RCC 7860 (cell line): Measurements from ENCODE around the gene SNPH.
"Not testable (repeated sequence)": the region's sequence is repeated elsewhere in the genome, so short reads cannot be mapped to it uniquely, and the experiment has no call there.

Experiments
- DNase-seq: peaks from one replicate; pipeline ENCODE4 v3.0.0-alpha.2; 2015; ENCODE audit warnings: low spot score
- FAIRE-seq: peaks from 2 replicates; lab custom pipeline; 2012; peaks lifted over from hg19 to GRCh38; lab: Jason Lieb, UNC

Gene SNPH, protein sequence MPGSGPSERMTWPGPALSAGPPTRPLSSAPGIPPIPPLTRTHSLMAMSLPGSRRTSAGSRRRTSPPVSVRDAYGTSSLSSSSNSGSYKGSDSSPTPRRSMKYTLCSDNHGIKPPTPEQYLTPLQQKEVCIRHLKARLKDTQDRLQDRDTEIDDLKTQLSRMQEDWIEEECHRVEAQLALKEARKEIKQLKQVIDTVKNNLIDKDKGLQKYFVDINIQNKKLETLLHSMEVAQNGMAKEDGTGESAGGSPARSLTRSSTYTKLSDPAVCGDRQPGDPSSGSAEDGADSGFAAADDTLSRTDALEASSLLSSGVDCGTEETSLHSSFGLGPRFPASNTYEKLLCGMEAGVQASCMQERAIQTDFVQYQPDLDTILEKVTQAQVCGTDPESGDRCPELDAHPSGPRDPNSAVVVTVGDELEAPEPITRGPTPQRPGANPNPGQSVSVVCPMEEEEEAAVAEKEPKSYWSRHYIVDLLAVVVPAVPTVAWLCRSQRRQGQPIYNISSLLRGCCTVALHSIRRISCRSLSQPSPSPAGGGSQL

DNA sequence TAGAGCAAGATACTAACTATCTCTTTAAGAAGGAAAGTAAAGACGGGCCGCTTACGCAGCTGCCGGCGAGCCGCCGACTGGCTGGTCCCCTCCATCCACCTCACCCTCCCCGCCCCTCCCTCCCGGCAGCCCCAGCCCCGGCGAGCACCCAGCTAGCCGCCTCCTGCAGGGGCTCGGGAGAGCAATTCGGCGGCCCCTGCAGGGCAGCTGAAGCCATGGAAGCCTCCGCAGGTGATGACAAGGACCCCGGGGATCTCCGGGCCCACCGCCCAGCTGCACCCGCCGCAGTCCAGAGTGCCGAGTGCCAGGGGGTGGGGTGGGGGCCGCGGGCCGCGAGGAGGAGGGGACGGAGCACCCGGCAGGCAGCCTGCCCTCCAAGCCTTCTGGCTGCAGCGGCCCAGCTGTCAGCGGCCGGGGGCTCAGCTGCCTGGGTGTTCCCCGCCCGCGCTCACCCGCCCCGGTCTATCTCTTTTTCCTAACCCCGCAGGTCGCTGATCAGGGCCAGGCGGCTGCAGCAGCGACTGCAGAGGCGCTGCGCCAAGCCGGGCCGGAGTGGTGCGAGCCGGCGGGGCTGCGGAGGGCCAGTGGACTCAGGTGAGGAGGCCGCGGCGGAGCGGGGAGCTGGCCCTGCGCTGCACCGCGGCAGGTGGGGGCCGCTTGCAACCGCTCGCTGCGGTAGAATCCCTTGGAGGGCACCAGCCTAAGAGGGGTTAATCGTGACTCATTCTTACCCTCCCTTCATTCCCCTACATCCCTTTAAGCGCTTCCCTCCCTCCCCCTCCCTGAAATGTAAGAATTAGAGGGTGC, at the start of gene SNPH:
Gene SNPH (plus strand): TSS at position 128 of the 807 bp plus-strand sequence. CDS start 29,946 bp downstream, outside the sequence.
- FAIRE-seq (no peak), DNase-seq (peak; percentile 12)

DNA sequence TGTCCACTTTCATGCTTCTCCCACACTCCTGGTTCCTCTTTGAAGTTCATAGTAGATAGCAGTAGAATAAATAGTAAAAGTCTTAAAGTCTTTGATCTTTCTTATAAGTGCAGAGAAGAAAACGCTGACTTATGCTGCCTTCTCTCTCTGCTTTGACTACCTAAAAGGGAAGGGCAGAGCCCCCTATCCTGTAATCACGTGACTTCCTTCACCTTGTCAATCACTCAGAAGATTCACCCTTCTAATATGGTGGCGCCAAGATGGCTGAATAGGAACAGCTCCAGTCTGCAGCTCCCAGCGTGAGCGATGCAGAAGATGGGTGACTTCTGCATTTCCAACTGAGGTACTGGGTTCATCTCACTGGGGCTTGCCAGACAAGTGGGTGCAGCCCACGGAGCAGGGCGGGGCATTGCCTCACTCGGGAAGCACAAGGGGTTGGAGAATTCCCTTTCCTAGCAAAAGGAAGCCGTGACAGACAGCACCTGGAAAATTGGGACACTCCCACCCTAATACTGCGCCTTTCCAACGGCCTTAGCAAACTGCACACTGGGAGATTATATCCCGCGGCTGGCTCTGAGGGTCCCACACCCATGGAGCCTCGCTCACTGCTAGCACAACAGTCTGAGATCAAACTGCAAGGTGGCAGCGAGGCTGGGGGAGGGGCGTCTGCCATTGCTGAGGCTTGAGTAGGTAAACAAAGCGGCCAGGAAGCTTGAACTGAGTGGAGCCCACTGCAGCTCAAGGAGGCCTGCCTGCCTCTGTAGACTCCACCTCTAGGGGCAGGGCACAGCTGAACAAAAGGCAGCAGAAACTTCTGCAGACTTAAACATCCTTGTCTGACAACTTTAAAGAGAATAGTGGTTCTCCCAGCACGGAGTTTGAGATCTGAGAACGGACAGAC, 49.3 kb upstream of the SNPH start:
- not testable (repeated sequence) for FAIRE-seq, DNase-seq

DNA sequence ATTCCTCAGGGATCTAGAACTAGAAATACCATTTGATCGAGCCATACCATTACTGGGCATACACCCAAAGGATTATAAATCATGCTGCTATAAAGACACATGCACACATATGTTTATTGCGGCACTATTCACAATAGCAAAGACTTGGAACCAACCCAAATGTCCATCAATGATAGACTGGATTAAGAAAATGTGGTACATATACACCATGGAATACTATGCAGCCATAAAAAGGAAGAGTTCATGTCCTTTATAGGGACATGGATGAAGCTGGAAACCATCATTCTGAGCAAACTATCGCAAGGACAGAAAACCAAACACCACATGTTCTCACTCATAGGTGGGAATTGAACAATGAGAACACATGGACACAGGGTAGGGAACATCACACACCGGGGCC, 43.3 kb upstream of the SNPH start:
- not testable (repeated sequence) for FAIRE-seq, DNase-seq

DNA sequence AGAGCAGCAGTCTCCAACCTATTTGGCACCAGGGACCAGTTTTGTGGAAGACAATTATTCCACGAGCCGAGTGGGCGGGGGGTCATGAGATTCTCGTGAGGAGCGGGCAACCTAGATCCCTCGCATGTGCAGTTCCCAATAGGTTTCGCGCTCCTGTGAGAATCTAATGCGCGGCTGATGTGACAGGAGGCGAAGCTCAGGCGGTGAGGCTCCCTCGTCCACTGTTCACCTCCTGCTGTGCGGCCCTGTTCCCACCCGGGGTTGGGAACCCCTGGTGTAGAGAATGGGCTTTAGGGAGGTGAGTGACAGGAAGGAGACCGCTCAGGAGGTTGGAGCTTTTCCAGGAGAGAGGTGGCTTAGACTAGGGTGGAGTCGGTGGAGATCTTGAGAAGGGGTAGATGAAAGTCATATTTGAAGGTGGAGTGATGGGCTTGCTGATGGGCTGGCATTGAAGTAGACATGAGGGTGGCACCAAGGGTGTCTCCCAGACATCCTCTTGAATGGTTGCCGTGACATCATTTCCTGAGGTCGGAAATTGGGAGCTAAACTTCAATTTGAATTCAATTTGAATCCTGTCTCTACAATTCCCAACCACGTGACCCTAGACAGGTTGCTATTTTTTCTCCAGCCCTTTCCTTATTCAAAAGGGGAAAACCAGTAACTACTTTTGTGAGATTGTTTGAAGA, 41.7 kb upstream of the SNPH start:
- FAIRE-seq (no peak), DNase-seq (no peak)

DNA sequence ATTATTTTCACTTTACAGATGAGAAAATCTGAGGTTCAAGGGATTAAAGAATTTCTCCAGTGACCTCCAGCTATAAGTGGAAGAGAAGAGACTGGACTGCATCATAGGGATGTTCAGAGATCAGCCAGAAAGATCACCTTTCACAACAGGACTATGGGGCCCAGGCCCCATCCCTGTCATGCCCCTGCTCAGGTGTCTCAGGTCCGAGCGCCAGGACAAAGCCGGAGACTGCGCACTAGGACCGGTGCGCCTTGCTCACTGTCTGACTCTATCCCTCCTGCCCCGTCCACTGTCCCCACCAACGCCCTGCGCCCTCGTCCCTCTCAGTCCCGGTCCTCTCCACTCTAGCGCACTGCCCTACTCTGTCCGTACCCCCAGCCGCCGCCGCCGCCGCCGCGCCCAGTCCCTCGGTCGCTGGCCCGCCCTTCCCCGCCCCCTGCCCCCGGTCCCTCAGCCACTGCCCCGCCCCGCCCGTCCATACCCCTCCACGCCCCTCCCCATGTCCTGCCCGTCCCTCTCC, 40.8 kb upstream of the SNPH start:
- FAIRE-seq (no peak), DNase-seq (no peak)

DNA sequence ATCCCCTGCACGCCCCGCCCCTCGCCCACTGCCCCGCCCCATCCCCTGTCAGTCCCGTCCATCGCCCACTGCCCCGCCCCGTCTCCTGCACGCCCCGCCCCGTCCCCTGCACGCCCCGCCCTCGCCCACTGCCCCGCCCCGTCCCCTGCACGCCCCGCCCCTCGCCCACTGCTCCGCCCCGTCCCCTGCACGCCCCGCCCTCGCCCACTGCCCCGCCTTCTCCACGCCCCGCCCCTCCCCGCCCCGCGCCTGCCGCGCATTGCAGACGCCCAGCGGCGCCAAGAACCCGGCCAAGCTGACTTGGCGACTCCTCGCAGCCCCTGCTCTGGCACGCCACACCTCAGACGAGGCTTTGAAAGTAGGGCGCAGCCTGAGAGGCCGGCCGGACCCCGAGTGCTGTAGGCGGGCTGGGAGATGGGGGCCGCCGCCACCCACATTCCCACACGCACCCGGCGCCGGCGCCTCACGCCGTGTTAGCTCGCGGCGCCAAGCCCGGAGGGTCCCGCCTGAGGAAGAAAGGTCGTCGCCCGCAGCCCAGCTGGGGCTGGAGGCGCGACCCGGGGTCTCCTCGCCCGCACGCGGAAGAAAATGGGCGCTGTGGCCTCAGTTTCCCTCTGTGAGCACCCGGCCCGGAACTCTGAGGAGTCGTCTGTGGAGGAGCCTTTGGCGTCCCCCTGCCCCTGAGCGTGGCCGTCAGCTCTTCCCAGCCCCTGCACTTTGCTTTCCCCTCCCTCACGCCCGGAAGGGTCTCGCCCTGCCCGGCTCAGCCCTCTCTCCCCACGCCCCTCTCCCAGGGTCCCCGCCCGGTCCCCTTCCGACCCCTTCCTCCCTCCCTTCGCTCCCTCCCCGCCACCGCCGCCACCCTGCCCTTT, 40.1 kb upstream of the SNPH start, which contains the start of gene RAD21L1:
Gene RAD21L1 (plus strand): TSS at position 262 of the 872 bp plus-strand sequence. CDS start 2,410 bp downstream, outside the sequence.
- FAIRE-seq (no peak), DNase-seq (no peak)

DNA sequence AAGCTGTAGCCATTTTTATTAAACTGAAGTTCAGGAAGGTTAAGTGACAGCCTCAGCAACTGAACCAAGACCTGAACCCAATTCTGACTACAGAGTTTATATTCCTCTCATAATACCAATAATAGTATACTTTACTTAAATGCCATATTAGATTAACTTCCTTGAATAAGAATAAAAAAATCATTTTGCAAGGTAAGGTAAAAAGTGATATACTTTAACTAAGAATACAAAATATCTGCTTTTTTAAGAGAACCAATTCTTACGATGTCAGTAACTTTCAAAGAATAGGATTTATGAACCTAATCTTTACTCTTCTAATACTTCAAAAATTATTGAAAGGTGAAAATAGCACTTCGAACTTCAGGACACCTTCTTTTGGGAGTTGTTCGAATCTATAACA, 36.6 kb upstream of the SNPH start:
- DNase-seq (no peak), FAIRE-seq (no peak)

DNA sequence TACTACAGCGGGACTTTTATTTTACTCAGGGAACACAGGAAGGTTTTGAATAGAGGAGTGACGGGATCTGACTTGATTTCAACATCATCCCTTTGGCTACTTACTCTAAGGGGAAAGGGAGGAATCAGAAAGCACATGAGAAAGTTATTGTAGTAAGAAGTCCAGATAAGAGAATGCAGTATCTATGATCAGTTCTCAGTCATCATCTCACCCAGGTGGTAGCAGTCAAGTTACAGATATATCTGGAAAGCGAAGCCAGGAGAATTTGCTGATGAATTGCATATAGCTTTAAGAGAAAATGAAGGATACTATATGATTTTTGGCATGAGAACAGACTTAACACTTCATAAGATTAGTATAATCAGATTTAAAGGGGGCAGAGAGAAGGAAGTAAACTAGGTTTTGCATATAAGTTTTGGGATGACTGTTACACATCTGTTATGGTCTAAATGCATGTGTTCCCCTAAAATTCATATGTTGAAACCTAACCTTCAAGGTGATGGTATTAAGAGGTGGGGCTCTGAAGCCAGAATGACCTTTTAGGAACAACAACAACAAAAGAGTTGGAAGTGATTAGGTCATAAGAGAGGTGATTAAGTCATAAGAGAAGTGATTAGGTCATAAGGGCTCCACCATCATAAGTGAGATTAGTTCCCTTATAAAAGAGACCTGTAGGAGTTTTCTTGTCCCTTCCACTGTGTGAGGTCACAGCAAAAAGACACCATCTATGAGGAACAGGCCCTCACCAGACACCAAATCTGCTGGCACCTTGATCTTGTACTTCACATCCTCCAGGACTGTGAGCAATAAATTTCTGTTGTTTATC, 33.6 kb upstream of the SNPH start:
- no peak for FAIRE-seq

DNA sequence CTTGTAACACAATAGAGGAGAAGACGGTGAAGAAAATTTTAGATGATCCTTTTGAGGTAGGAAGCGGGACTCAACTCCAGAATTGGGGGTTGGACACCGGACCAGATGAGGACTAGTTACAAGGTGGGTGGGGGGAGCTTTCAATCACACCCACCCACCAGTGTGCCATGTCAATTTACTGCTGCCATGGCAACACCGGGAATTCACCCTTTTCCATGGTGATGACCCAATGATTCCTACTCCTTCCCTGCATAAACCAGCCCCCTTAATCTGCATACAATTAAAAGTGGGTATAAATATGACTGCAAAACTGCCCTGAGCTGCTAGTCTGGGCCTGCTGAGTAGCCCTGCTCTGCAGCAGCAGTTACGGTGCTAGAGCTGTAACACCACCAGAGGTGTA, 25.5 kb upstream of the SNPH start:
- DNase-seq (no peak), FAIRE-seq (no peak)

More for the DNA sequence above, 33.6 kb upstream of the SNPH start:
- no peak for DNase-seq

DNA sequence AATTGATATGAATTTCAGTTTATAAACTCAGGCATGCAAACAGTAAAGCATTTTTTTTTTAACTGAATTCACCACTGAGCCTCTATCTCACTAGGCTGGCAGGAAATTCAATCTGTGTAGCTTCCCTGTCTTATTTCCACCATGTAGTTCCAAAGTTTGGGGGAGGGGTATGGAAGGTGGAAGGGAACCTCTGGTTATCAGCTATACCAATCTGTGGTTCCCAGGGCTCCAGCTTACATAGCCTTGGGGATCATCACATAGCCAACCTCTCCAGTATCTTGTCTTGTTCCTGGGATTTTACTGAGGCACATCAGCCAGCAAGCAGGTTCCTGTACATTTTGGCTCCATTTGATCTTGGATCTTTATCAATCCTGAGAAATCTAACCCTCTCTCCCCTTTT, 24.6 kb upstream of the SNPH start:
- DNase-seq: no peak
- no peak for FAIRE-seq

DNA sequence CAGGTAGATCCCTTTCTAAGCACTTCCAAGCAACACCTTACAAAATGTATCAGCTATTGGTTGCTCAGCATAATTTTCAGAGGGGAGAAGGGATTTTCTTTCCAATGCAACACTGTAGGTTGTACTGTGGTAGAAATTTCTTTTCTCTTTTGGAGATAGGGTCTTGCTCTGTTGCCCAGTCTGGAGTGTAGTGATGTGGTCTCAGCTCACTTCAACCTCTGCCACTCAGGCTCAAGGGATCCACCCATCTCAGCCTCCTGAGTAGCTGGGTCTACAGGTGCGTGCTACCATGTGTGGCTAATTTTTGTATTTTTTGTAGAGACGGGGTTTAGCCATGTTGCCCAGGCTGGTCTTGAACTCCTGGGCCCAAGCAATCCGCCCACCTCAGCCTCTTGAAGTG, 24.0 kb upstream of the SNPH start:
- DNase-seq: no peak
- FAIRE-seq: no peak

DNA sequence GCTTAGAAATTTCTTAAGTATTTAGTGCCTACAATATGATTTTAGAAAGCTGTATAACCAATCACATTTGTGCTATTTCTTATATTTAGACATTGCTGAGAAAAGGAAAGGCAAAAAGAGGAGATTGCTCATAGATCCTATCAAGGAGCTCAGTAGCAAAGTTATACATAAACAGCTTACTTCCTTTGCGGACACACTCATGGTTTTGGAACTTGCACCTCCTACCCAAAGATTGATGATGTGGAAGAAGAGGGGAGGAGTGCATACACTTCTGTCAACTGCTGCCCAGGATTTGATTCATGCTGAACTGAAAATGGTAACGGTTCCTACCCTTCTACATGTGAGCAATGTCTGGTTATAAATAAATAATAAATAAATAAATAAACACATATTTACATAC, 23.6 kb upstream of the SNPH start:
- DNase-seq (peak; percentile 77), FAIRE-seq (peak; percentile 95)

DNA sequence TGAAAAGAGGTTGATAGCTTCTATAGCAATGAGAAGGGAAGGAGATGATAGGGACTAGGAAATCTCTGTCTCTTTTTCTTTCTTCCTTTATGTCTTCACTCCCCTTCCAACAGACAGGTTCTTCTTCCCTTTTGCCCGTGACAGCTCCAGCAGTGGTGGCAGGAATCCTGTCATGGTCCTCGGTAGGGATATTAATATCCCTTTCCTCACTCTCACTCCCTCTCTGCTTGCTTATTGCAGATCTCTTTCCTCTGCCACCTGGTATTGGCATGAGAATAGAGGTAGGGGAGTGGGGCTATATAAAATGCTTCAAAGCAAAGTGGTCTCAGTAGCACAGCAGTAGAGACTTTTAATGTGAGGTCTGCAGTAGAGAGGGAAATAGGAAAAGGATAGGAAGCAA, 20.5 kb upstream of the SNPH start:
- DNase-seq (no peak), FAIRE-seq (no peak)

DNA sequence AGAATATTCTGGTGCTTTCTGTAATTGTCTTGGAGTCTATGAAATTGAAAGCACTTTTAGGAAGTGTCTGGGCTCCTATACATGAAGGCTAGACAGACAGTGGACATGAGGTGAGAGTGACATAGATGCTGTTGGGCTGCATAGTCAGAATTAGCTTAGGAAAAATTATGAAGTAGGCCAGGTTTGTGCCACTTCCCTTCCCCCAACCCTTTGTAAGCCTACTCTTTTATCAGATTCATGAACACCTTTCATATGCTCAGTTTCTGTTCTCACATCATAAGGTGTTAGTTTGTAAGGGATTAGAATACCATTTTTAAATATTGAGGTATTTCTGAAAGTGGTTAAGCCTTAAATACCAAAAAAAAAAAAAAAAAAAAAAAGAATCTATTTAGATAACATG, 18.4 kb upstream of the SNPH start:
- DNase-seq (no peak), FAIRE-seq (no peak)

DNA sequence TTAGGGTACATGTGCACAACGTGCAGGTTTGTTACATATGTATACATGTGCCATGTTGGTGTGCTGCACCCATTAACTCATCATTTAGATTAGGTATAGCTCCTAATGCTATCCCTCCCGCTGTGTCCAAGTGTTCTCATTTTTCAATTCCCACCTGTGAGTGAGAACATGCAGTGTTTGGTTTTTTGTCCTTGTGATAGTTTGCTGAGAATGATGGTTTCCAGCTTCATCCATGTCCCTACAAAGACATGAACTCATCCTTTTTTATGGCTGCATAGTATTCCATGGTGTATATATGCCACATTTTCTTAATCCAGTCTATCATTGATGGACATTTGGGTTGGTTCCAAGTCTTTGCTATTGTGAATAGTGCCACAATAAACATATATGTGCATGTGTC, 15.8 kb upstream of the SNPH start:
- FAIRE-seq, DNase-seq: not testable (repeated sequence)

DNA sequence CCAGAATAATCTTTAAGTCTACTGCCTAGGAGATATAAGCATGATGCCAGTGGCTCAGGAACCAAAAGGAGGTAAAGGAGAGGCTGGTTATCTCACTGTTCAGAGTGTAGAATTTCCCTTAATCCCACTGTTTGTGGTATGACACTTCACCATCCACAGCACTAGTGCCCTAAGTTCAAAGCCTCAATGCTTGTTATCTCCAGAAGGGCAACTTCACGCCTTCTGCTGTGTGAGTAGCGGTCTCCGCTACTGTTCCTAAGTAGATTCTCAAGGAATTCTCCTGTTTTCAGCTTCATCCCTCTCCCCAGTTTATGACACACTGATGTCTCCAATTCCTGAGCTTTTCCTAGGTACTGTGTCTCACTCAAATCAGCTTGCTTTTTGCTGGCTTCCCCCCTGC, 13.7 kb upstream of the SNPH start:
- DNase-seq (no peak), FAIRE-seq (no peak)

DNA sequence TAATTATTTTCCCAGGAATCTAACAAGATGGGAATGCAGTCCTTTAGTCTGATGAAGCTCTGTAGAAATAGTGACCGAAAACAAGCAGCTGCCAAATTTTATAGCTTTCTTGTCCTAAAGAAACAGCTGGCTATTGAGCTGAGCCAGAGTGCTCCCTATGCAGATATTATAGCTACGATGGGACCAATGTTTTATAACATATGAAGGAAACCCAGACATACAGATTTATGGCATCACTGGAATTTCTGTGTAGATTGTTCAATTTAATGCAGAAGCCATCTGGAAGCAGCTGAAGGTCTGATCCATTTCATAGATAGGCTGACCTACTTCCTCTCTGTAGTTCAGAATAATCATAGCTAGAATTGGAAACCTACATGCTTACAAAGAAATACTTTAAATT, 11.8 kb upstream of the SNPH start:
- DNase-seq: no peak
- no peak for FAIRE-seq

DNA sequence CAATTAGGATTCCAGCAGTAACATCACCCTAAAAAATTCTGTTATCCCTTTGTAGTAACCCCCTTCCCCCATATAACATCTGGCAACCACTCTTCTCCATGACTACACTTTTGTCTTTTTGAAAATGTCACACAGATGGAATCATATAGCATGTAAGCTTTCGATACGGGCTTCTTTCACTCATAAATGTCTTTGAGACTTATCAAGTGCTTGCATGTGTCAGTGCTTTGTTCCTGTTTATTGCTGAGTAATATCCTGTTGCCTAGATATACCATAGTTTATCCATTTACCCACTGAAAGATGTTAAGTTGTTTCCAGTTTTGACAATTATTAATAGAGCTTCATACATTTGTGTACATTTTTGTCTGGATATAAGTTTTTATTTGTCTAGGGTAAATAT, 10.4 kb upstream of the SNPH start:
- FAIRE-seq (no peak), DNase-seq (no peak)
